ENCODE results near the gene CHEK1.
"Not testable (repeated sequence)": the region's sequence is repeated elsewhere in the genome, so short reads cannot be mapped to it uniquely, and the experiment has no call there.

Gene CHEK1

GRCh38 chr11:125624756-125625213 is at the start of gene CHEK1:
Gene CHEK1 (plus strand): TSS chr11:125625163. CDS start chr11:125626769, 1,606 bp downstream.
- no peak for DNase-seq (ENCODE audit: low spot score)

GRCh38 chr11:125577181-125577580 is 47.8 kb upstream of the CHEK1 start:
- not testable (repeated sequence) for DNase-seq (ENCODE audit: low spot score)

- DNase-seq (ENCODE audit: low spot score), result no peak
Observed at GRCh38 chr11:125578783-125579182, 46.2 kb upstream of the CHEK1 start.

GRCh38 chr11:125579811-125580210 is 45.2 kb upstream of the CHEK1 start:
- DNase-seq (ENCODE audit: low spot score), result no peak

GRCh38 chr11:125583496-125583895 is 41.5 kb upstream of the CHEK1 start:
- no peak for DNase-seq (ENCODE audit: low spot score)

- DNase-seq (ENCODE audit: low spot score), result no peak
Observed at GRCh38 chr11:125585487-125585886, 39.5 kb upstream of the CHEK1 start.

GRCh38 chr11:125586623-125587022 is 38.3 kb upstream of the CHEK1 start:
- DNase-seq (ENCODE audit: low spot score), result peak; percentile 60

GRCh38 chr11:125587480-125587879 is 37.5 kb upstream of the CHEK1 start:
- no peak for DNase-seq (ENCODE audit: low spot score)

- DNase-seq (ENCODE audit: low spot score), result peak; percentile 33
Observed at GRCh38 chr11:125588505-125588904, 36.5 kb upstream of the CHEK1 start.

- peak; percentile 35 for DNase-seq (ENCODE audit: low spot score)
Observed at GRCh38 chr11:125591649-125592304, 33.2 kb upstream of the CHEK1 start.

GRCh38 chr11:125592305-125593113 is 32.5 kb upstream of the CHEK1 start, which contains the start of gene STT3A:
Gene STT3A (plus strand): TSS chr11:125592852. CDS start chr11:125595916, 3,064 bp downstream.
- peak; percentile 99 for DNase-seq (ENCODE audit: low spot score)

- peak; percentile 17 for DNase-seq (ENCODE audit: low spot score)
Observed at GRCh38 chr11:125593114-125593820, 31.7 kb upstream of the CHEK1 start.

GRCh38 chr11:125594958-125595357 is 30.0 kb upstream of the CHEK1 start:
- no peak for DNase-seq (ENCODE audit: low spot score)

GRCh38 chr11:125600663-125601062 is 24.3 kb upstream of the CHEK1 start:
- DNase-seq (ENCODE audit: low spot score), result no peak

GRCh38 chr11:125603207-125603606 is 21.8 kb upstream of the CHEK1 start:
- no peak for DNase-seq (ENCODE audit: low spot score)

GRCh38 chr11:125605417-125605816 is 19.5 kb upstream of the CHEK1 start:
- DNase-seq (ENCODE audit: low spot score), result no peak

GRCh38 chr11:125609545-125609944 is 15.4 kb upstream of the CHEK1 start:
- no peak for DNase-seq (ENCODE audit: low spot score)

GRCh38 chr11:125618383-125618782 is 6.6 kb upstream of the CHEK1 start:
- DNase-seq (ENCODE audit: low spot score), result no peak

- DNase-seq (ENCODE audit: low spot score), result no peak
Observed at GRCh38 chr11:125621995-125622394, 3.0 kb upstream of the CHEK1 start.

- DNase-seq (ENCODE audit: low spot score), result no peak
Observed at GRCh38 chr11:125623064-125623463, 1.9 kb upstream of the CHEK1 start.

GRCh38 chr11:125625225-125625629 is 264 bp downstream of the CHEK1 start:
- no peak for DNase-seq (ENCODE audit: low spot score)

GRCh38 chr11:125625630-125626287 is 796 bp downstream of the CHEK1 start:
- DNase-seq (ENCODE audit: low spot score), result peak; percentile 93
